Vagina (tissue), 2 donors: ENCODE data around the gene ENAH. TPM values are rescaled to one million over a fixed set of nuclear protein-coding genes. Genes with fewer than 3 reads are reported as not detected.
"Not testable (repeated sequence)": the region's sequence is repeated elsewhere in the genome, so short reads cannot be mapped to it uniquely, and the experiment has no call there.

ENCODE experiments used
- DNase-seq, 2 donors: peaks; one replicate each; pipeline ENCODE4 v3.0.0-alpha.2; 2017; ENCODE audit errors: extremely low spot score in 2 of 2
- H3K27ac ChIP-seq: fragments of 200-600 bp; sonication (generic); one replicate; pipeline ENCODE4 v1.5.1; 2019
- H3K27me3 ChIP-seq: fragments of 200-600 bp; sonication (generic); one replicate; pipeline ENCODE4 v1.5.1; 2019
- H3K36me3 ChIP-seq, 2 donors: fragments of 200-600 bp; sonication (generic); one replicate each; pipeline ENCODE4 v1.5.1; 2017 to 2019
- H3K4me1 ChIP-seq: fragments of 200-600 bp; sonication (generic); one replicate; pipeline ENCODE4 v1.5.1; 2019
- H3K4me3 ChIP-seq, 2 donors: fragments of 200-600 bp; sonication (generic); 1 replicate in 1 of 2; 2 replicates in 1 of 2; pipeline ENCODE4 v1.5.1; 2016 to 2019
- H3K9me3 ChIP-seq: fragments of 200-600 bp; sonication (generic); one replicate; pipeline ENCODE4 v1.5.1; 2019
- CTCF ChIP-seq, 3 experiments: fragments of 450-650 bp in 2 of 3; fragments of 200-600 bp in 1 of 3; sonication (generic) in 1 of 3; IDR thresholded peaks; one replicate each; pipeline ENCODE4 v1.5.1; 2017 to 2019; ENCODE audit warnings: antibody characterized with exemption in 3 of 3, mild to moderate bottlenecking in 2 of 3, moderate library complexity in 2 of 3
- POLR2A ChIP-seq, 2 donors: fragments of 450-650 bp; IDR thresholded peaks; one replicate each; pipeline ENCODE4 v1.6.1; 2017; ENCODE audit warnings: antibody characterized with exemption in 2 of 2, mild to moderate bottlenecking in 2 of 2, moderate library complexity in 2 of 2
- POLR2AphosphoS5 ChIP-seq, 2 donors: sonication (generic); formaldehyde crosslinking; IDR thresholded peaks; one replicate each; pipeline ENCODE4 v1.9.0; 2017; ENCODE audit warnings: antibody characterized with exemption in 2 of 2, mild to moderate bottlenecking in 2 of 2, low read depth in 1 of 2; ENCODE audit not compliant: insufficient read depth in 1 of 2
- intact Hi-C: fragments of 100-400 bp; cut with DNase I; formaldehyde crosslinking; loops from one replicate; pipeline ENCODE4 v1.15.1; 2023
- total RNA-seq: library from RNA; depleted of rRNA; stranded (reverse); fragments of >200 nt; gene quantifications from one replicate; pipeline ENCODE4 v1.2.3, GENCODE V29; 2016

ENAH gene
- total RNA-seq, 1 donor from 2014 or later = 62.4 TPM

GRCh38 chr1:225658041-225658440 lies 5.1 kb upstream of the ENAH start:
- Histone ChIP-seq H3K27me3 (no peaks in the 10 kb centered on the region), H3K36me3 (no peaks in the 10 kb centered on the region), H3K9me3 (no peaks in the 10 kb centered on the region), H3K27ac (peak overlapping the region; percentile 97), H3K4me1 (peaks cover 34% of the 10 kb centered on the region), H3K4me3 (no peak overlapping the region)
- no peak for DNase-seq
- intact Hi-C loops = no loop called here
- TF ChIP-seq POLR2A (IDR thresholded peaks at IDR 0.05) = no peak
- TF ChIP-seq POLR2AphosphoS5 (IDR thresholded peaks at IDR 0.05; ENCODE audit: insufficient read depth in 1 of 2, low read depth in 1 of 2) = no peak
- no peak for TF ChIP-seq CTCF (IDR thresholded peaks at IDR 0.05)

- Histone ChIP-seq H3K36me3 (no peaks in the 10 kb centered on the region), H3K9me3 (no peaks in the 10 kb centered on the region), H3K4me1 (peaks cover 34% of the 10 kb centered on the region), H3K27ac (peak overlapping the region; percentile 97), H3K27me3 (no peaks in the 10 kb centered on the region), H3K4me3 (no peak overlapping the region)
- DNase-seq = no peak
- intact Hi-C loops = no loop called here
- TF ChIP-seq POLR2AphosphoS5 (IDR thresholded peaks at IDR 0.05; ENCODE audit: insufficient read depth in 1 of 2, low read depth in 1 of 2) = peak in 1 of 2 donors; percentile 15
- TF ChIP-seq POLR2A (IDR thresholded peaks at IDR 0.05) = no peak
Measured at GRCh38 chr1:225657462-225657989, 4.6 kb upstream of the ENAH start.

GRCh38 chr1:225656259-225656655 lies 3.3 kb upstream of the ENAH start:
- DNase-seq, H3K36me3 ChIP-seq, H3K9me3 ChIP-seq, H3K27me3 ChIP-seq, intact Hi-C loops, H3K4me3 ChIP-seq: not testable (repeated sequence)
- Histone ChIP-seq H3K27ac (peak overlapping the region; percentile 97), H3K4me1 (peaks cover 34% of the 10 kb centered on the region)

- H3K9me3 ChIP-seq = no peaks in the 10 kb centered on the region
- no peak overlapping the region for H3K4me3 ChIP-seq
- peak overlapping the region; percentile 97 for H3K27ac ChIP-seq
- peak; percentile 37 to 88 for TF ChIP-seq POLR2AphosphoS5 (IDR thresholded peaks at IDR 0.05; ENCODE audit: insufficient read depth in 1 of 2, low read depth in 1 of 2)
- no peak for TF ChIP-seq POLR2A (IDR thresholded peaks at IDR 0.05)
- no peaks in the 10 kb centered on the region for H3K36me3 ChIP-seq
- no peaks in the 10 kb centered on the region for H3K27me3 ChIP-seq
- H3K4me1 ChIP-seq = peaks cover 34% of the 10 kb centered on the region
- intact Hi-C loops = no loop called here
- DNase-seq = no peak
Measured at GRCh38 chr1:225655509-225656258, 2.8 kb upstream of the ENAH start.

GRCh38 chr1:225654688-225655508 lies 2.0 kb upstream of the ENAH start:
- H3K4me3 ChIP-seq = no peak overlapping the region
- no peak for TF ChIP-seq POLR2A (IDR thresholded peaks at IDR 0.05)
- TF ChIP-seq POLR2AphosphoS5 (IDR thresholded peaks at IDR 0.05; ENCODE audit: insufficient read depth in 1 of 2, low read depth in 1 of 2) = no peak
- no peak for TF ChIP-seq CTCF (IDR thresholded peaks at IDR 0.05)
- intact Hi-C loops = loop anchor here (5.0 kb wide), 1 partner anchor 112 kb away; no protein-coding TSS in a partner anchor
- peak overlapping the region; percentile 97 for H3K27ac ChIP-seq
- no peaks in the 10 kb centered on the region for H3K36me3 ChIP-seq
- peaks cover 34% of the 10 kb centered on the region for H3K4me1 ChIP-seq
- H3K27me3 ChIP-seq = no peaks in the 10 kb centered on the region
- H3K9me3 ChIP-seq = no peaks in the 10 kb centered on the region
- DNase-seq = no peak

- Histone ChIP-seq H3K9me3 (no peaks in the 10 kb centered on the region), H3K4me1 (peaks cover 34% of the 10 kb centered on the region), H3K27me3 (no peaks in the 10 kb centered on the region), H3K4me3 (peak overlapping the region; percentile 79 to 95), H3K36me3 (no peaks in the 10 kb centered on the region), H3K27ac (peak overlapping the region; percentile 97)
- no peak for DNase-seq
- intact Hi-C loops = loop anchor here (5.0 kb wide), 1 partner anchor 113 kb away; no protein-coding TSS in a partner anchor
- no peak for TF ChIP-seq POLR2A (IDR thresholded peaks at IDR 0.05)
- TF ChIP-seq CTCF (IDR thresholded peaks at IDR 0.05) = no peak
- no peak for TF ChIP-seq POLR2AphosphoS5 (IDR thresholded peaks at IDR 0.05; ENCODE audit: insufficient read depth in 1 of 2, low read depth in 1 of 2)
Measured at GRCh38 chr1:225654277-225654597, 1.3 kb upstream of the ENAH start.
